T-helper 1 cell treated with Interleukin-12 subunit alpha and Interleukin-12 subunit beta and Interleukin-4 antibody, amounts not matched to agents 30 ng/mL and 1 ng/mL, for 36 hours (primary cell): ENCODE measurements around the gene RTN4. TPM values are rescaled to one million over a fixed set of nuclear protein-coding genes. Genes with fewer than 3 reads are reported as not detected.

Experiments used
- intact Hi-C: fragments of 100-400 bp; cut with micrococcal nuclease; formaldehyde crosslinking; loops from one replicate; pipeline ENCODE4 v1.15.1; 2024
- total RNA-seq: library from RNA; stranded (reverse); gene quantifications from 2 replicates; pipeline ENCODE4 v1.2.3, GENCODE V29; 2022

Gene RTN4
- total RNA-seq, 1 donor from 2014 or later = 71.3 TPM

DNA sequence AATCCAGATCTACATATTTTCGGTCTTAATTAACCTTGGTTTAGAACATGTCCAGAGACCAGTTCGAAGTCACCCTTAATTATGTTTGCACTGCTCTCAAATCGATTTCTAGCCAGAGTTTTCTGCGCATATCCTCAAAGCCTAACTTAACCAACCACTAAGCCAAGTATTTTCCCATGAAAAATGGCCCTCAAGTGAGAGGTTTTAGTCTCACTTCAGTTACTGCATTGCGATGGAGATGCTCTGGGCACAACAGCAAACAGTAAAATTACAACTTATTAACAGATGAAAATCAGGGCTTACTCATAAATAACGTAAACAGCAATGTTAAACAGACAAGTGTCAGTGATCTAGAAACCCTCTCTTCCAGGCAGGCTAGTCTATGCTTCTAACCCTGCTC, 4.5 kb downstream of the RTN4 start:
- intact Hi-C loops = no loop called here

DNA sequence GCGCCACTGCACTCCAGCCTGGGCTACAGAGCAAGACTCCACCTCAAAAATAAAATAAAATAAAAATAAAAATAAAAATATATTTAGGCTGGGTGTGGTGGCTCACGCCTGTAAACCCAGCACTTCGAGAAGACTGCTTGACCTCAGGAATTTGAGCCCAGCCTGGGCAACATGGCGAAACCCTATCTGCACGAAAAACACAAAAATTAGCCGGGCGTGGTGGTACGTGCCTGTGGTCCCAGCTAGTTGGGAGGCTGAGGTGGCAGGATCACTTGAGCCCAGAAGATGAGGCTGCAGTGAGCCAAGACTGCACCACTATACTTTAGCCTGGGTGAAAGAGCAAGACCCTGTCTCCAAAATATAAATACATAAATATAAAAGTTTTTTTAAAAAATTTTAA, 6.4 kb downstream of the RTN4 start:
- intact Hi-C loops = no loop called here

DNA sequence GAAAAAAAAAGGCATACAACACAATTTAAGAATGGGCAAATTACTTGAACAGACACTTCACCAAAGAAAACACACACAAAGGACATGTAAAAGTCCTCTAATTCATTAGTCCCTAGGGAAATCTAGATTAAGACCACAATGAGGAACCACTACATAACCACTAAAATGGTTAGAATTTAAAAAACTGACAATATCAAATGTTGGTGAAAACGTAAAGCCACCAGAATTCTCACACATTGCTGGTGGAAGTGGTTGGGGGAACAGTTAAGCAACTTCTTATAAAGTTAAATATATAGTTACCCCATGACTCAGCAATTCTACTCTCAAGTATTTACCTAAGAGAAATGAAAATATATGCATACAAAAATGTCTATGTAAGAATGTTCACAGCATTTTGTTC, 11.8 kb downstream of the RTN4 start:
- intact Hi-C loops = no loop called here

DNA sequence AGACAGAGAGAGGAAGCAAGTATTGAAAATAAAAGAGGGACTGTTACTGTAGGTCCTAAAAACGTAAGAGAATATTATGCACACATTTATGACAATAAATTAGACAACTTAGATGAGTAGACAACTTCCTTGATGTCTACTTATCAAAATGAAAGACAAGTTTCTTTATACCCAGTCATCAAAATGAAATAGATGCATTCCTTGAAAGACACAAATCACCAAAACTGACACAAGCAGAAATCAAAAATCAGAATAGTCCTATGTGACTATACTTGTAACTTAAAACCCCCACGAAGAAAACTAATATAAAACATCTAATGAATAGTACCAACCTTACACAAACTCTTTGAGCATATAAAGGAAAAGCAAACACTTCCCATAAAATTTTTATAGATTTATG, 14.5 kb downstream of the RTN4 start:
- intact Hi-C loops = loop anchor here (2.0 kb wide), 1 partner anchor 19 kb away; no protein-coding TSS in a partner anchor

DNA sequence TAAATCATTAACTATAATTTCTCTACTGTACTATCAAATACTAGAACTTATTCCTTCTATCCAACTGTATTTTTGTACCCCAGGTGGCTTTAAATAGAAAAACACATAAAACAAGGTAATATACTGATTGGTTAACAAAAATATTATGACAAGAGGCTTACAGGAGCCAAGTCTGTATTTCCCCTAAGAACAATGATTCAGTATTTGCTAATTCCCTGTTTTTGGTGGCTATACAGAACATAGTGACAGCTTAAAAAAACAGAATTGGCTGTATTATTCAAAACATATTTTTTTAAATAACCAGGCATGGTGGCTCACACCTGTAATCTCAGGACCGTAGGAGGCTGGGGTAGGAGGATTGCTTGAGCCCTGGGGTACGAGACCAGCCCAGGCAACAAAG, 16.3 kb downstream of the RTN4 start:
- intact Hi-C loops = no loop called here

DNA sequence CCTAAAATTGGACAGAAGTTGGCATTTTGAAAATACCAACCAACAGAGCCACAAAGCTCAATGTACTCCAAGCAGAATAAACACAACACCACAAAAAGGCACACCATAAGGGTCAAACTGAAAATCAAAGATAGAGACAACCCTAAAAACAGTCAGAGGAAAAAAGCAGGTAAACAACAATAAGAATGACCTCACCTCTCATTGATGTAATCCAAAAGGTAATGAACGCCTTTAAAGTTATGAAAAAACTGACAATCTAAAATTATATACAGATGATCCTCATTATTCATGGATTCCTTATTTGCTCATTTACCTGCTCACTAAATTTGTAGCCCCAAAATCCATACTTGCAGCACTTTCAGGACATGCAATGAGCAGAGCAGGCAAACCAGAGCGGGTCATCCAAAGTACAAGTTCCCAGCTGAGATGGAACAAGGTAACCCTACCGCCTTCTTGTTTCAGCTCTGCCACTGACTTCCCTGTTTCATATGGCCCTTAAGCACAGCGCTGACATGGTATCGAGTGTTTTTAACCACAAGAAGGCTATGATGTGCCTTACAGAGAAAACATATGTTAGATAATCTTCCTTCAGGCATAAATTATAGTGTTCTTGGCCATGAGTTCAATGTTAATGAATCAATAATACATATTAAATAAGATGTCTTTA, 17.0 kb downstream of the RTN4 start:
- intact Hi-C loops = no loop called here

DNA sequence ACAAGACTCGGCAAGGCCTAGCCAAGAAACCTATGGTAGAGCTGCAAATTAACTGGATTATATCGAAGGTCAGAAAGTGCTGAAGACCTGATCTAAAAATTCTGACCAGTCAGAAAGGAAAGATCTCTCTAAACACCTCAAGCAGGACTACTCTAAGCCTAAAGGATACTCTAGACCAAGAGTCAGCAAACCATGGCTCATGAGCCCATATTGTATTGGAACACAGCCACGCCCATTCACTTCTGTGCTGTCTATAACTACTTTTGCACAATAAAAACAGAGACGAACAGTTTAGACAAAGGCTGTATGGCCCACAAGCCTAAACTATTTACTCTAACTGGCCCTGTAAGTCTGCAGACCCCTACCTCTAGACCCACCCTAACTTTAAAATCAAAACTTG, 18.7 kb downstream of the RTN4 start:
- intact Hi-C loops = no loop called here

DNA sequence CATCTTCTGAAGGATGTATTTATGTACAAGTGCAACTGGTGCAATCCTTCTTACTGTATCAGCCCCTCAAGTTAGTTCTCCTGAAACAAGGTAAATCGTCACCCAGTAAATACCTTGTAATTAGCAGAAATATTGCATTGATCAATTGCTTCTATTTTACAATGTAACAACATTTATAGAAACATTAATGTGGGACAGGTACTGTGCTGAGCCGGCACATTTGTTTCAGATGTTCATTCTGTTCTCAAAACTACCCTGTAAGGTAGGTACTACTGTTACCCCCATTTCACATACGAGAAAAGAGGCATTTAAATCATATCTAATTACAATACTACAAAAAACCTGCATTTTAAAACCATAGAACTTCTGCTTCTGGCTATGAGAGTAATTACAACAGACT, 19.5 kb downstream of the RTN4 start:
- intact Hi-C loops = no loop called here

DNA sequence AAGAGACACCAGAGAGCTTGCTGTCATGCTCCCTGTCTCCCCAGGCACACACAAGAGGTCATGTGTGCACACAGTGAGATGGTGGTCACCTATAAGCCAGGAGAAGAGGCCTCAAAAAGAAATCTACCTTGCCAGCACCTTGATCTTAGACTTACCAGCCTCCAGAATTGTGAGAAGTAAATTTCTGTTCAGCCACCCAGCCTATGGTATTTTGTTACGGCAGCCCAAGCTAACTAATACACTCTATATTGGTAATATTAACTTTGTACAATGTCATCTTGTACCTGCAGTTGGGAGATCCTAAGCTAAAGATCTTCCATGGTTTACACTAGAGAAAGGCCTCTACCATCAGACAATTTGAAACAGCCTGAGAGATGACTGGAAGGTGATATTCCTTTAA, 21.2 kb downstream of the RTN4 start:
- intact Hi-C loops = no loop called here

DNA sequence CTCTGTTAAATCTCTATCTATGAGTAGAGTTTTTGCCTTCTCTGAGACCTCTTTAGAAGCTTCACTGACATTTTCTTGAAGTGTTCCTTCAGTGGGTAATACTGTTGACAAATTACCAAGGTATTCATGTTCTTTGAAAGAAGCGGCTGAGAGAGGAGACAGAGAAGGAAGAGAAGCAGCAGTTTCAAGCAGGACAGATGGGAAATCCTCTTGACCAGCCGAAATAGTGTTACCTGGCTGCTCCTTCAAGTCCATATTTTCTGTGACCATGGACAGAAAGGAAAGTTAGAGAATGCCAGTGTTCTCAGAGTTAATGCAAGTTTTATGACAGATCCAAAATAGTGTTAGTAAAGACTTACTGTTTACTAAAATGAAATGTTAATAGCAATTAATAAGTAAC, 23.0 kb downstream of the RTN4 start:
- intact Hi-C loops = no loop called here

DNA sequence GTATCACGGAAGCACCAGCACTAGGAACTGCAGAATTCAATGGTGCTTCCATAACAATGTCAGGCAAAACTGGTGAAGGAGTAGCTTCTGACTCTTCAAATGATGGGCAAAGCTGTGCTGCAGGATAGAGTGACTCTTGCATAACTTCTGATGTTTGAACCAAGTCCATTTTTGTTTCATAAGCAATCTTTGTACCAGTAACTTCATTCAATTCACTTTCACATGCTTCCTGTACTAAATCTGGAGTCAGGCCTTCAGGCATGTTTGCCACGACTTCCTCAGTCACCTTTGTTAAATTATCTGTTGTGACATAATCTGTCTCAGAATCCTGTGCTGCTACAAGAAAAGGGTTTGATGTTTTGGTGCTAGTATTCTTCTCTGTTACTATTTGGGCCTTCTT, 24.0 kb downstream of the RTN4 start:
- intact Hi-C loops = no loop called here

DNA sequence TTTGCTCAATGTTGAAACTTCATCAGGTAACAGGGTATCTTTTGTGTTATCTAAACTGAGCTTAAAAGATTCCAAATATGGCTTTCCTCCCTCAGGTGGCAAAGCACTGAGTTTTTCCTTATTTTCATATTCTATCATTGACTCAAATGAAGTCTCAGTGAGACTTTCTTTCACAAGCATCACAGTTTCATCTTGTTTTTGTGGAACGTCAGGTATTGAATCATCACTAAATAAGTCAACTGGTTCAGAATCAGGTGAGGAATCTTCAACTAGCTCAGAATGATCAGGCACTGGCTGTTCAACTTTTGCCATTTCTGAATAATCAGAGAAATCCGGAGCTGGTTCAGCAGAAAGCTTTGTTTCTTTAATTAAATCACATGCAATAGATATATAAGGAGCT, 24.6 kb downstream of the RTN4 start:
- intact Hi-C loops = no loop called here

DNA sequence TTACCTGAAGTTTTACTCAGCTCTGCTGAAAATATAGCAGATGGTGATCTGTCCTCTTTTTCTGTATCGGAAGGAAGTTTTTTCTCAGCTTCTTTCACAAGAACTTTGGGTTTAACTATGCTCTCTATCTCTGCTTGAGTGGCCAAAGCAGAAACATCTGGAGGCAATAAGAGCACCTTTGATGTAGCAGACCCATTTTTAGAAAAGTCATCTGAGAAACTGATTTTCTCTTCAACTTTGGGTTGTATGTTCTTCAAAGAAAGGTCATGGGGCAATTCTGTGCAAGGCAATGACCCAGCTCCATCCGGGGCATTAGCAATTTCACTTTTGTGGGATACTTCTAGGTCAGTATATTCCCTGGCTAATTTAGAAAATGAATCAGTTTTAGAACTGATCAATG, 25.2 kb downstream of the RTN4 start:
- intact Hi-C loops = no loop called here

DNA sequence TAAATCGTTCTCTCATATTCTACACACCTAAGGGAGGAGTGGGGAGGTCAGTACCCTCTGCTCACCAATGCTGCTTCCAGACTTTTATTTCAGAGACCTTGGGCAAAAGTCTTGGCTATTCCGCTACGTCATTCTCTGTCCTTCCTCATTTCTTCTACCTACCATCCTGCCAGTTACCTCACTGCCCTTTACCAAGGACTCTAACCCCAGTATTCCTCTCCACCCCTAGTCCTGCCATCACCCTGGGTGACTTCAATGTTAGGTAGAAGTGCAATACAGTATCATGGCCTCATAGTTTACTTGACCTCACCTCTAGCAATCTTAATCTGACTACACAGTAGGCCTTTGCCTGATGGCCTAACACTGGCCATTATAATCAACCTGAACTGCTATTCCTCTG, 27.8 kb downstream of the RTN4 start:
- intact Hi-C loops = no loop called here

DNA sequence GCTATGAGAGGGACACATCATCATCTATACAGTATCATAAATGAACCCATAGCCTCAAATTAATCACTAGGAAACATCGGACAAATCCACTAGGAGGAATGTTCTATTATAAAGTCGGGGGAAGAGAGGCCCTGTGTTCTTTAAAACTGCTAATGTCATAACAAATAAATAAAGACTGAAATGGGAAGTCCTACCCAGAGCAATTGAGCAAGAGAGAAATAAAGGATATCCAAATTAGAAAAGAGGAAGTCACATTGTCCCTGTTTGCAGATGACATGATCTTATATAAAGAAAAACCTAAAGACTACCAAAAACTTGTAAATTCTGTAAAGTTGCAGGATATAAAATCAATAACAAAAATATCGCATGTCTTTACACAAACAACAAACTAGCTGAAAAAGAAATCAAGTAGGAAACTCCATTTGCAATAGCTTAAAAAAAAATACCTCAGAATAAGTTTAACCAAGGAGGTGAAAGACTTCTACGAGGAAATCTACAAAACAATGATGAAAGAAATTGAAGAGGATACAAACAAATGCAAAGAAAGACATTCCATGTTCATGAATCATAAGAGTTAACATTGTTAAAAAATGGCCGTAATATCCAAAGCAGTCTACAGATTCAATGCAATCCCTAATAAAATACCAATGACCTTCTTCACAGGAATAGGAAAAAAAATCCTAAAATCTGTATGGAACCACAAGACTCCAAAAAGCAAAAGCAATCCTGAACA, 30.6 kb downstream of the RTN4 start:
- intact Hi-C loops = no loop called here

DNA sequence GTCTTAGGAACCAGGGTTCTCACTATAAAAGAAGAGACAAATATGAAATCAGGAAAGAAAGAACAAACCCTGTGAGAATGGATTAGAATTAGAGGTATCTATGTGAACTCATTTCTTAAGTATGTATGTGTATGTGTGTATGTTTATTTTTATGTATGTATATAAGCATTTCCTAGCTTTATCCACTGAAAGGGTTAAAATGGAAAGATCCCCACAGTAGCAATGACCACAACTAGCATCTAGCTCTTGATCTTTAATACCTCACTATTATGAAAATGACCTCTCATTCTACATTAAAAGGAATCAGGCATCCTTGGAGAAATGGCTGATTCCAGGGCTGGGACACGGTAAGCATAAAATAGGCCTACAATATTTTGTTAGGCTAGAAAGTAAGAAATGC, 31.6 kb downstream of the RTN4 start:
- intact Hi-C loops = no loop called here

DNA sequence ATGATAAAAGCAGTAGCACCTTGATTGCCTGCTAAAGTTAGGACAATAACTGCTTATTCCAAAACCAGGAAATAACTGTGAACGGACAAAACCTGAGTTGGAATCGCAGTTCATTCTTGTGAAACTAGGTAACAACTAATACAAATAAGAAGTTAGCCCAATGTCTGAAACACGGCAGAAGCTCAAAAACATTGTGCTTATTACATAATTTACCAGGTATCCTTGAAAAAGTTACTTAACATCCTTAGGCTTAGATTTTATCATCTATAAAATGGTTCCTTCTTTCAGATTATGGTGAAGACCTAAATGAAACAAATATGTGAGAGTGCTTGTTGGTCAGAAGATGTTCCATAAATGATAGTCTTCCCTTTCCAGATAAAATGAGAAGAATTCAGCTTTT, 32.4 kb downstream of the RTN4 start:
- intact Hi-C loops = loop anchor here (2.0 kb wide), 1 partner anchor 19 kb away; no protein-coding TSS in a partner anchor

DNA sequence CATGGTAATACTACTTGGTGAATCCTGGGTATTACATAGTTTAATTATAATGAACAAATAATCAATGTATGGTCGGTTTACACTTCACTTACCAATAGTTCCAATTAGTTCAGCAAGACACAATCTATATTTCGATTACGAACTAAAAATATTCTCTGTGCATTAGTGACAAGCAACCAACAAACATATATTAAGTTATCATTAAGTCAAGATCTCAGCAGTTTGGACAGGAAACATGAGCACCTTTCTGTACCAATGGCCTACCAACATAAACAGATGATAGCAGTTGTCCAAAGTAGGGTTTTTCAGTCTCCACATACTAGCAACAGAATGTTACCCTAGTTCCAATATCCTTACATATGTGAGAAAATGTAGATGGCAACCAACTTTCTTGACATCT, 32.8 kb downstream of the RTN4 start:
- intact Hi-C loops = loop anchor here (2.0 kb wide), 1 partner anchor 19 kb away; no protein-coding TSS in a partner anchor

DNA sequence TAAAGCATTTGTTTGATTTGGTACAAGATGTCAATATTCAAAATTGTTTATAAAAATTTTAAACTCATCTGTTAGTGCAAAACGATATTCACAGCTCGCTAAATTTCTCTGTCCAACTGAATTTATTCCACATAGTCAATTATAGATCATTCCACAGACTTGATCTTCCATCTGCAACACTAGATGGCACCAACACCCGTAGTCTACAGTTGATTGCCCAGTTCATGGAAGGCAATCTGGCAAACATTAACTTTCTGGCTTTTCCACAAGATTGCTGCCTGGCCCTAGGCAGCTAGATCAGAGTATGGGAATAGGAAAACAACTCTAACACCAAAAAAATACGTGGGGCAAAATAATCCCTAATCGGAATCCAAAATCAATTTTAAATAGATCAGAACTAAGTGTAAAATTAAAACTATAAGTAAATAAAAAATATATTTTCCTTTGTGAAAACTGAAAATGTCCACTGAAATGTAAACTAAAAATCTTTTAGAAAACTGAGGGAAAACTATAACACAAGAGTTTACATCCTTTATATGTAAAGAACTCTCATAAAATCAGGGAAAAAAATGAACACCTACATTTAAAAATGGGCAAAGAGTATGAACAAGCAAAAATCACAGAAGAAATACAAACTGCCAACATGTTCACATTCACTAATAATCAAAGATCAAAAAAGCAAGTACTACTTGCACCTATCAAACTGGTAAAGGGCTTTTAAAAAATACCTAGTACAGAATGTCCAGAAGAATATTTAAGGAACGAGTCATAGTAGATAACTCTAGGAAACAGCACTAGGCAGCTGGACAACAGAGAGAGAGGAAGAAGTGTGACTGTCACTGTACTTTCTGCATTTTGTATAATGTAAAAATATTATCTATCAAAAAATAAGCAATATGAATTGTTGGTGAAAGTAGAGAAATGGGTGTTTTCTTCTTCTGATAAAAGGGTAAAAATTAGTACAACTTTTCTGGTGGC, 35.0 kb downstream of the RTN4 start:
- intact Hi-C loops = loop anchor here (1.0 to 5.0 kb wide), 8 partner anchors 35 to 417 kb away; partner anchors contain the start of genes CLHC1, EML6, RPS27A and RTN4

DNA sequence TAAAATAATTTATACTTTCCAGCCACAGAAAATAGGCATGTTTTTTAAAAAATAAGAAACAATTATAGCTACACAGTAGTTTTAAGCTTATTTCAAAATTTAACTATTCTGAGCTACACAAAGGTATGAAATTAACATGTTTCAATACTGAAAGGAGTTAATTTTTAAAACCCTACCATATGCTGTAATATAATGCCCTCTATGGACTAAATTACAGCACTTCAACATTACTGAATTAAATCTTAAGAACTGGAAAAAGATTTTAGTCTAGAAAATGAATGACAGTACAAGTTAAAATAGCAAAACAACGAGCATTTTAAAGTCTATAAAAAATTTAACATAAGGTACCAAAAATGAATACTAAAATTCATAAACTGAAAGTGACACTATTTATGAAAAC, 36.3 kb downstream of the RTN4 start:
- intact Hi-C loops = loop anchor here (1.0 to 5.0 kb wide), 4 partner anchors 176 to 291 kb away; partner anchors contain the start of genes CLHC1, EML6 and RPS27A

DNA sequence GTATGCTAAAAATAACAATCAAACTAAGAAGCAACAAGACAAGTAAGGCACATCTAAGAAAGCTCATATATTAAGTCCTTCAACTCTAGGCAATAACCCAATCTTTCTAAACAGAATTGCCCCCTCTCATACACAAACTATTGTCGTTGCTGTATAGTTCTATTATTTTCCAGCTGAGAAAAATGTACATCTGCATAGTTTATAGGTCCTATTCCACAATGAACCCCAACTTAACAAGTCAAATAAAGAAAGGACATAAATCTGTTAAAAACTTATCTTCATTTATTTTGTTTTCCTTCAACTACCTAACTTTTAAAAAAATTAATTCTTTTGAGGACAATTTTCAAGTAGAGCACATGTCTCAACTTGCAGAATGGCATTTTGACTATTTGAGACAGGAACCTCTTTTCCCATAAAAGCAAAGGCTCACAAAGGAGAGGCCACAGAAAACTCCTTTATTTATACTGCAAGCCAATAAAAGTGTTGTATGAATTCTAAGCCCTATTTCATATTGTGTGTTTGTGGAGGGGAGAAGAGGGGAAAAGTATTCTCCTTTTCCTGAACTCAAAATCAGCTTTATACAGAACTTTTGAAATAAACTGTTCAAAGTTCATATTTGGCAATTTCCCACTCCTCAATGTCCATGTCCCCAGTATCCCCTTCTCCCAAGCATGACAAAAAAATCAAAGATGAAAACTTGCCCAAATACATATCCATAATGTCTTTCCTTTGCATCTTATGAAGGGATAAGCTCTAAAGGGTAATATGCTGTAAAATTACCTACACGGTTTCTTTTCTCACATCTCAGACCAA, 37.4 kb downstream of the RTN4 start:
- intact Hi-C loops = loop anchor here (5.0 kb wide), 1 partner anchor 269 kb away; no protein-coding TSS in a partner anchor
